WTC11 (cell line): ENCODE data around the gene TACC2. TPM values are rescaled to one million over a fixed set of nuclear protein-coding genes. Genes with fewer than 3 reads are reported as not detected.
"Not testable (repeated sequence)": the region's sequence is repeated elsewhere in the genome, so short reads cannot be mapped to it uniquely, and the experiment has no call there.

Source experiments
- ATAC-seq: fragments of 200-7000 bp; cut with Tn5 transposase; 2 replicates; pipeline ENCODE4 v1.10.0; 2021; ENCODE audit warnings: mild to moderate bottlenecking, moderate library complexity
- CTCF ChIA-PET: fragments of 300-600 bp; sonication (Branson Sonifier 250); formaldehyde crosslinking; loops from one replicate; lab custom pipeline; 2021; ENCODE audit warnings: antibody characterized with exemption; lab: Charles Lee
- POLR2A ChIA-PET: fragments of 350-600 bp; sonication (Branson Sonifier 250); formaldehyde crosslinking; loops from one replicate; lab custom pipeline; 2021; ENCODE audit warnings: antibody characterized with exemption; lab: Charles Lee
- DNase-seq: peaks from one replicate; pipeline ENCODE4 v3.0.0; 2021; ENCODE audit warnings: low spot score
- H3K27ac Mint-ChIP-seq: 2 replicates; pipeline ENCODE4 v1.8.0; 2021; ENCODE audit warnings: mixed read lengths
- H3K27me3 Mint-ChIP-seq: 2 replicates; pipeline ENCODE4 v1.8.0; 2021; ENCODE audit warnings: low read depth, mild to moderate bottlenecking, moderate library complexity, mixed read lengths
- H3K36me3 Mint-ChIP-seq: 2 replicates; pipeline ENCODE4 v1.8.0; 2021; ENCODE audit warnings: mixed read lengths
- H3K4me1 Mint-ChIP-seq: 2 replicates; pipeline ENCODE4 v1.8.0; 2022; ENCODE audit warnings: mixed read lengths
- H3K4me3 Mint-ChIP-seq: 2 replicates; pipeline ENCODE4 v1.8.0; 2021; ENCODE audit warnings: mild to moderate bottlenecking, moderate library complexity, mixed read lengths
- H3K9me3 Mint-ChIP-seq: 2 replicates; pipeline ENCODE4 v1.8.0; 2021; ENCODE audit warnings: mixed read lengths
- GABPB1 ChIP-seq: sonication (generic); formaldehyde crosslinking; IDR thresholded peaks from 2 replicates; pipeline ENCODE4 v1.8.1; 2023; ENCODE audit warnings: mild to moderate bottlenecking, missing genetic modification reagents
- HMGA2 ChIP-seq: fragments of 250-450 bp; sonication (Bioruptor Pico); IDR thresholded peaks from 2 replicates; pipeline ENCODE4 v1.4.0; 2021; ENCODE audit warnings: mild to moderate bottlenecking, moderate library complexity
- IRF2 ChIP-seq: sonication (generic); formaldehyde crosslinking; IDR thresholded peaks from 2 replicates; pipeline ENCODE4 v1.8.0; 2022; ENCODE audit warnings: low read depth, missing genetic modification reagents, borderline replicate concordance
- SMAD3 ChIP-seq: sonication (generic); formaldehyde crosslinking; IDR thresholded peaks from 2 replicates; pipeline ENCODE4 v1.8.0; 2022; ENCODE audit warnings: missing genetic modification reagents, mild to moderate bottlenecking, borderline replicate concordance
- total RNA-seq: library from RNA; stranded (reverse); gene quantifications from 3 replicates; pipeline ENCODE4 v1.2.3, GENCODE V29; 2021
- TF ChIP-seq, protein P1 (sequence below): sonication (generic); formaldehyde crosslinking; IDR thresholded peaks from 2 replicates; pipeline ENCODE4 v1.8.1; 2023; ENCODE audit warnings: mild to moderate bottlenecking, missing genetic modification reagents, borderline replicate concordance
- TF ChIP-seq, protein P2 (sequence below): sonication (generic); formaldehyde crosslinking; IDR thresholded peaks from 2 replicates; pipeline ENCODE4 v1.8.0; 2022; ENCODE audit warnings: mild to moderate bottlenecking, missing genetic modification reagents
- TF ChIP-seq, protein P3 (sequence below): sonication (generic); formaldehyde crosslinking; IDR thresholded peaks from 2 replicates; pipeline ENCODE4 v1.8.0; 2023; ENCODE audit warnings: missing genetic modification reagents, mild to moderate bottlenecking, borderline replicate concordance
- TF ChIP-seq, protein P4 (sequence below): sonication (generic); formaldehyde crosslinking; IDR thresholded peaks from 2 replicates; pipeline ENCODE4 v1.8.0; 2023; ENCODE audit warnings: missing genetic modification reagents
- TF ChIP-seq, protein P5 (sequence below): fragments of 250-450 bp; sonication (Bioruptor Pico); IDR thresholded peaks from 2 replicates; pipeline ENCODE4 v2.1.2; 2022; ENCODE audit warnings: mild to moderate bottlenecking, moderate library complexity

The TACC2 gene
- total RNA-seq, 1 experiment from 2014 or later, result 28.9 TPM

DNA sequence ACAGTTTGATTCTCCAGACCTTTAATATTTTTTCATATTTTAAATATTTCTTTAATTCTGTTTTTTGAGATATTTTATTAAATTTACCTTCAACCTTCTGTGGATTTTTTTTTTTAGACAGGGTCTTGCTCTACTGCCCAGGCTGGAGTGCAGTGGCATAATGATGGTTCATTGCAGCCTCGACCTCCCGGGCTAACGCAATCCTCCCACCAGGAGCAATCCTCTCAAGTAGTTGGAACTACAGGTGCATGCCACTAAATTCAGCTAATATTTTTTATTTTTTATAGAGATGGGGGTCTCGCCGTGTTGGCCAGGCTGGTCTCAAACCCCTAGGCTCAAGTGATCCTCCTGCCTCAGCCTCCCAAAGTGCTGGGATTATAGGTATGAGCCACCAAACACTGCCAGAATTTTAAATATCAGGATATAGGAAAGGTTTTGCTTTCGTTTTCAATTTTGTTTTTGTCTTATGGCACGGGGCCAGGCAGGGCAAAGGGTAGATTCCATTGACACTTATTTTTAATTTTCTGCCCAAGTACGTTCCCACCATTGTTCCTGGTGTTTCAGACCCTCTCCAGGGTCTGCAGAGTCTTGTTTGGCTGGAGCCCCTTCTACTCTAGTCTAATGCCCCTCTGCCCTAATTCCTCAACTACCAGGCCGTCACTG, 1.2 kb downstream of the TACC2 start:
- ATAC-seq, result no peak
- POLR2A ChIA-PET, result no interaction called here
- CTCF ChIA-PET, result no interaction called here
- no peak for DNase-seq
- Mint-ChIP-seq H3K27me3 (peaks cover 2% of the 10 kb centered on the region; the same call in 1 of the 2 replicates), H3K27ac (no peak overlapping the region), H3K36me3 (peaks cover 8% of the 10 kb centered on the region), H3K9me3 (peaks cover 16% of the 10 kb centered on the region), H3K4me3 (no peak overlapping the region), H3K4me1 (peaks cover 18% of the 10 kb centered on the region)
- TF ChIP-seq HMGA2 (CRISPR knock-in tag), result no peak
- no peak for TF ChIP-seq SMAD3 (CRISPR knock-in tag)
- TF ChIP-seq, protein P1, sequence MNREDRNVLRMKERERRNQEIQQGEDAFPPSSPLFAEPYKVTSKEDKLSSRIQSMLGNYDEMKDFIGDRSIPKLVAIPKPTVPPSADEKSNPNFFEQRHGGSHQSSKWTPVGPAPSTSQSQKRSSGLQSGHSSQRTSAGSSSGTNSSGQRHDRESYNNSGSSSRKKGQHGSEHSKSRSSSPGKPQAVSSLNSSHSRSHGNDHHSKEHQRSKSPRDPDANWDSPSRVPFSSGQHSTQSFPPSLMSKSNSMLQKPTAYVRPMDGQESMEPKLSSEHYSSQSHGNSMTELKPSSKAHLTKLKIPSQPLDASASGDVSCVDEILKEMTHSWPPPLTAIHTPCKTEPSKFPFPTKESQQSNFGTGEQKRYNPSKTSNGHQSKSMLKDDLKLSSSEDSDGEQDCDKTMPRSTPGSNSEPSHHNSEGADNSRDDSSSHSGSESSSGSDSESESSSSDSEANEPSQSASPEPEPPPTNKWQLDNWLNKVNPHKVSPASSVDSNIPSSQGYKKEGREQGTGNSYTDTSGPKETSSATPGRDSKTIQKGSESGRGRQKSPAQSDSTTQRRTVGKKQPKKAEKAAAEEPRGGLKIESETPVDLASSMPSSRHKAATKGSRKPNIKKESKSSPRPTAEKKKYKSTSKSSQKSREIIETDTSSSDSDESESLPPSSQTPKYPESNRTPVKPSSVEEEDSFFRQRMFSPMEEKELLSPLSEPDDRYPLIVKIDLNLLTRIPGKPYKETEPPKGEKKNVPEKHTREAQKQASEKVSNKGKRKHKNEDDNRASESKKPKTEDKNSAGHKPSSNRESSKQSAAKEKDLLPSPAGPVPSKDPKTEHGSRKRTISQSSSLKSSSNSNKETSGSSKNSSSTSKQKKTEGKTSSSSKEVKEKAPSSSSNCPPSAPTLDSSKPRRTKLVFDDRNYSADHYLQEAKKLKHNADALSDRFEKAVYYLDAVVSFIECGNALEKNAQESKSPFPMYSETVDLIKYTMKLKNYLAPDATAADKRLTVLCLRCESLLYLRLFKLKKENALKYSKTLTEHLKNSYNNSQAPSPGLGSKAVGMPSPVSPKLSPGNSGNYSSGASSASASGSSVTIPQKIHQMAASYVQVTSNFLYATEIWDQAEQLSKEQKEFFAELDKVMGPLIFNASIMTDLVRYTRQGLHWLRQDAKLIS (CRISPR knock-in tag), result no peak
- TF ChIP-seq, protein P2, sequence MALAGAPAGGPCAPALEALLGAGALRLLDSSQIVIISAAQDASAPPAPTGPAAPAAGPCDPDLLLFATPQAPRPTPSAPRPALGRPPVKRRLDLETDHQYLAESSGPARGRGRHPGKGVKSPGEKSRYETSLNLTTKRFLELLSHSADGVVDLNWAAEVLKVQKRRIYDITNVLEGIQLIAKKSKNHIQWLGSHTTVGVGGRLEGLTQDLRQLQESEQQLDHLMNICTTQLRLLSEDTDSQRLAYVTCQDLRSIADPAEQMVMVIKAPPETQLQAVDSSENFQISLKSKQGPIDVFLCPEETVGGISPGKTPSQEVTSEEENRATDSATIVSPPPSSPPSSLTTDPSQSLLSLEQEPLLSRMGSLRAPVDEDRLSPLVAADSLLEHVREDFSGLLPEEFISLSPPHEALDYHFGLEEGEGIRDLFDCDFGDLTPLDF (CRISPR knock-in tag), result no peak
- TF ChIP-seq, protein P3, sequence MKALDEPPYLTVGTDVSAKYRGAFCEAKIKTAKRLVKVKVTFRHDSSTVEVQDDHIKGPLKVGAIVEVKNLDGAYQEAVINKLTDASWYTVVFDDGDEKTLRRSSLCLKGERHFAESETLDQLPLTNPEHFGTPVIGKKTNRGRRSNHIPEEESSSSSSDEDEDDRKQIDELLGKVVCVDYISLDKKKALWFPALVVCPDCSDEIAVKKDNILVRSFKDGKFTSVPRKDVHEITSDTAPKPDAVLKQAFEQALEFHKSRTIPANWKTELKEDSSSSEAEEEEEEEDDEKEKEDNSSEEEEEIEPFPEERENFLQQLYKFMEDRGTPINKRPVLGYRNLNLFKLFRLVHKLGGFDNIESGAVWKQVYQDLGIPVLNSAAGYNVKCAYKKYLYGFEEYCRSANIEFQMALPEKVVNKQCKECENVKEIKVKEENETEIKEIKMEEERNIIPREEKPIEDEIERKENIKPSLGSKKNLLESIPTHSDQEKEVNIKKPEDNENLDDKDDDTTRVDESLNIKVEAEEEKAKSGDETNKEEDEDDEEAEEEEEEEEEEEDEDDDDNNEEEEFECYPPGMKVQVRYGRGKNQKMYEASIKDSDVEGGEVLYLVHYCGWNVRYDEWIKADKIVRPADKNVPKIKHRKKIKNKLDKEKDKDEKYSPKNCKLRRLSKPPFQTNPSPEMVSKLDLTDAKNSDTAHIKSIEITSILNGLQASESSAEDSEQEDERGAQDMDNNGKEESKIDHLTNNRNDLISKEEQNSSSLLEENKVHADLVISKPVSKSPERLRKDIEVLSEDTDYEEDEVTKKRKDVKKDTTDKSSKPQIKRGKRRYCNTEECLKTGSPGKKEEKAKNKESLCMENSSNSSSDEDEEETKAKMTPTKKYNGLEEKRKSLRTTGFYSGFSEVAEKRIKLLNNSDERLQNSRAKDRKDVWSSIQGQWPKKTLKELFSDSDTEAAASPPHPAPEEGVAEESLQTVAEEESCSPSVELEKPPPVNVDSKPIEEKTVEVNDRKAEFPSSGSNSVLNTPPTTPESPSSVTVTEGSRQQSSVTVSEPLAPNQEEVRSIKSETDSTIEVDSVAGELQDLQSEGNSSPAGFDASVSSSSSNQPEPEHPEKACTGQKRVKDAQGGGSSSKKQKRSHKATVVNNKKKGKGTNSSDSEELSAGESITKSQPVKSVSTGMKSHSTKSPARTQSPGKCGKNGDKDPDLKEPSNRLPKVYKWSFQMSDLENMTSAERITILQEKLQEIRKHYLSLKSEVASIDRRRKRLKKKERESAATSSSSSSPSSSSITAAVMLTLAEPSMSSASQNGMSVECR (CRISPR knock-in tag), result no peak
- no peak for TF ChIP-seq IRF2 (CRISPR knock-in tag)
- TF ChIP-seq, protein P4, sequence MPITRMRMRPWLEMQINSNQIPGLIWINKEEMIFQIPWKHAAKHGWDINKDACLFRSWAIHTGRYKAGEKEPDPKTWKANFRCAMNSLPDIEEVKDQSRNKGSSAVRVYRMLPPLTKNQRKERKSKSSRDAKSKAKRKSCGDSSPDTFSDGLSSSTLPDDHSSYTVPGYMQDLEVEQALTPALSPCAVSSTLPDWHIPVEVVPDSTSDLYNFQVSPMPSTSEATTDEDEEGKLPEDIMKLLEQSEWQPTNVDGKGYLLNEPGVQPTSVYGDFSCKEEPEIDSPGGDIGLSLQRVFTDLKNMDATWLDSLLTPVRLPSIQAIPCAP (CRISPR knock-in tag), result no peak
- TF ChIP-seq, protein P5, sequence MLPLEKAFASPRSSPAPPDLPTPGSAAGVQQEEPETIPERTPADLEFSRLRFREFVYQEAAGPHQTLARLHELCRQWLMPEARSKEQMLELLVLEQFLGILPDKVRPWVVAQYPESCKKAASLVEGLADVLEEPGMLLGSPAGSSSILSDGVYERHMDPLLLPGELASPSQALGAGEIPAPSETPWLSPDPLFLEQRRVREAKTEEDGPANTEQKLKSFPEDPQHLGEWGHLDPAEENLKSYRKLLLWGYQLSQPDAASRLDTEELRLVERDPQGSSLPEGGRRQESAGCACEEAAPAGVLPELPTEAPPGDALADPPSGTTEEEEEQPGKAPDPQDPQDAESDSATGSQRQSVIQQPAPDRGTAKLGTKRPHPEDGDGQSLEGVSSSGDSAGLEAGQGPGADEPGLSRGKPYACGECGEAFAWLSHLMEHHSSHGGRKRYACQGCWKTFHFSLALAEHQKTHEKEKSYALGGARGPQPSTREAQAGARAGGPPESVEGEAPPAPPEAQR, result no peak
- no peak for TF ChIP-seq GABPB1 (CRISPR knock-in tag)

DNA sequence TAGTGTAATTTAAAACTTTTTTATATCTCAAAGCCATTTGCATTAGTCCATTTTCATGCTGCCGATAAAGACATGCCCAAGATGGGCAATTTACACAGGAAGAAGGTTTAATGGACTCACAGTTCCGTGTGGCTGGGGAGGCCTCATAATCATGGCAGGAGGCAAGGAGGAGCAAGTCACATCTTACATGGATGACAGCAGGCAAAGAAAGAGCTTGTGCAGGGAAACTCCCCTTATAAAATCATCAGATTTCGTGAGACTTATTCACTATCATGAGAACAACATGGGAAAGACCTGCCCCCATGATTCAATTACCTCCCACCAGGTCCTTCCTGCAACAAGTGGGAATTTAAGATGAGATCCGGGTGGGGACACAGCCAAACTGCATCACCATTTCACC, 2.8 kb downstream of the TACC2 start:
- CTCF ChIA-PET, DNase-seq: not testable (repeated sequence)
- H3K4me1 Mint-ChIP-seq, result peaks cover 28% of the 10 kb centered on the region

More for the DNA sequence above, 2.8 kb downstream of the TACC2 start:
- H3K9me3 Mint-ChIP-seq, ATAC-seq, POLR2A ChIA-PET, H3K27ac Mint-ChIP-seq, H3K27me3 Mint-ChIP-seq, H3K4me3 Mint-ChIP-seq, H3K36me3 Mint-ChIP-seq: not testable (repeated sequence)
